Stimulated activated CD8-positive, alpha-beta memory T cell treated with anti-CD3 and anti-CD28 coated beads, Interleukin-15, amount 100 ng/mL, for 1 hour (primary cell): ENCODE results near the gene TMEM130.

Source experiments
- DNase-seq: peaks from one replicate; pipeline ENCODE4 v3.0.0-alpha.2; 2020; ENCODE audit warnings: low read depth

TMEM130 gene

DNA sequence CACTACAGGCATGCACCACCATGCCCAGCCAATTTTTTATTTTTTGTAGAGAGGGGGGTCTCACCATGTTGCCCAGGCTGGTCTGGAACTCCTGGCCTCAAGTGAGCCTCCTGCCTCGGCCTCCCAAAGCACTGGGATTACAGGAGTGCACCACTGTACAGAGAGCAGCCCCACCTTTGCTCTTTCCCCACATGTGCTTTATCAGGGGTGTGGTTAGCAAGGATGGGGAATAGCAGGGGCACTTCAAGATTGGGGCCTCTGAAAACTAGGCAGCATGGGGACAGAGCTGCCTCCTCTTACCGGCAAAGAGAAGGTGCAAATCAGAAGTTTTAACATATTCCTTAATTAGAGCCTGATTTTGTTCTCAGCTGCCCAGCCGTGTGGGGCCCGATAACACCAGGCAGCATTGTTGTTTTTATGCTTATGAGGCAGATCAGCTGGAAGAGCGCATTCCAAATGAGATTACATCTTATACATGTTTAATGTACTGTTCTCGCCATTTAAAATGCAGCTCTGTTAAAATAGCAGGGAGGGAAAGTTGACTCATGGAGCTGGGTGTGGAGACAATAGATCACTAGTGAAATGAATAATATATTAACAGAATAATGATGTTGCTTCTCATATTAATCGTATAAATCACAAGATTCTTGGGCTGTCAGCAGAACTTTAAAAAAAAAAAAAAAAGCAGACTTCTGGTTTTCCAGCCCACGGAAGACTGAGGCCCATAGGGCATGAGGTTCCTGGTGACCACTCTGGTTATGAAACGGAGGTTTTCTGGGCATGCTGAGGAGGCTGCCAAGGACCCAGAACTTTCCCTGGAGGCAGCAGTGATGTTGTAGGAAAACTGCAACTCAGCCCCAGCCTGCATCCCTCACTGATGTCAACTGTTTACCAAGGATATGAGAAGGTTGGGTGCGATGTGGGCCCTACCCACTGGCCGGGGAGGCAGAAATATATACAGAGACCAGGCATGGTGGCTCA lies 62.5 kb downstream of the TMEM130 start:
- DNase-seq: no peak

- no peak for DNase-seq
Measured at GRCh38 chr7:98805956-98806838, 63.6 kb downstream of the TMEM130 start.

DNA sequence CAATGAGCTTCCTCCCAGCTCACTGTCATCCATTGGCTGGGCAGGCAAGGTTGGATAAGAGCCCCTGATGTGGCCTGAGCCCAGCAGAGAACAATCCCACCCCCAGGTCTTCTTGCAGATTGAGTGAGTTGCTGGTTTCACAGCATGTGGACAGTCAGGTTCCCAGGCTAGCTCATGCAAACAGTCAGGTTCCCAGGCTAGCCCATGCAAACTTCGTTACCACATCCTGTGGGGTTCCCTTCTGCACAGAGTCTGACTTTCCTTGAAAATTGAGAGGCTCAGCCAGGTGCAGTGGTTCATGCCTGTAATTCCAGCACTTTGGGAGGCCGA lies 67.1 kb downstream of the TMEM130 start:
- DNase-seq: no peak

GRCh38 chr7:98802088-98802780 lies 67.6 kb downstream of the TMEM130 start:
- DNase-seq: no peak

DNA sequence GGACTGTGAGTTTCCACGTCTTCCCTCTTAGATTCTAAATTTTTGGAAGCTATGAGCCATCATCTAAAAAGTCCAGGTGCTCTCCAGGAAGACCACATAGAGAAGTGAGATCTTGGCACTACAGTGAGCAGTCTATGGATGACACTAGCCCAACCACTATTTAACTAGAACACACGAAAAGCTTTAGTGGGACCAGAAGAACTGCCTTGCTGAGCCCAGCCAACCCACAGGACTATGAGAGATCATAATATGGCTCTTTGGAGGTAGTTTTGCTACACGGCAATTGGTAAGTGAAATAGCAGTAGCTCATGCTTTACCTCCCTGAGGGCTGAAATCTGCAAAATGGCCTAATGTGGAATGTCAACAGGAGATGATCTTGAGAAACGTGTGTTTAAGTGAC lies 68.8 kb downstream of the TMEM130 start:
- no peak for DNase-seq

- DNase-seq: no peak
Measured at GRCh38 chr7:98797150-98797549, 72.7 kb downstream of the TMEM130 start.
